Chondrocyte (in vitro differentiated cells): Measurements from ENCODE around the gene MRC2. TPM values are rescaled to one million over a fixed set of nuclear protein-coding genes. Genes with fewer than 3 reads are reported as not detected.

Experiments
- DNase-seq: peaks from one replicate; pipeline ENCODE4 v3.0.0; 2021; ENCODE audit warnings: mixed read lengths, low spot score
- H3K27ac Mint-ChIP-seq: one replicate; pipeline ENCODE4 v1.8.0; 2021; ENCODE audit warnings: mild to moderate bottlenecking, moderate library complexity, mixed read lengths; ENCODE audit not compliant: unreplicated experiment
- H3K27me3 Mint-ChIP-seq: 2 replicates; pipeline ENCODE4 v1.8.0; 2021; ENCODE audit warnings: low read depth, mixed read lengths
- H3K36me3 Mint-ChIP-seq: 2 replicates; pipeline ENCODE4 v1.8.0; 2021; ENCODE audit warnings: low read depth, mixed read lengths
- H3K4me1 Mint-ChIP-seq: 2 replicates; pipeline ENCODE4 v1.8.0; 2021; ENCODE audit warnings: low read depth, mild to moderate bottlenecking, mixed read lengths
- H3K4me3 Mint-ChIP-seq: one replicate; pipeline ENCODE4 v1.8.0; 2021; ENCODE audit warnings: mild to moderate bottlenecking, moderate library complexity, mixed read lengths; ENCODE audit not compliant: unreplicated experiment
- H3K9me3 Mint-ChIP-seq: 2 replicates; pipeline ENCODE4 v1.8.0; 2021; ENCODE audit warnings: low read depth, mixed read lengths
- total RNA-seq: library from RNA; stranded (reverse); gene quantifications from 3 replicates; pipeline ENCODE4 v1.2.1, GENCODE V29; 2021
- TF ChIP-seq, protein P1 (sequence below): fragments of 200-600 bp; sonication (generic); IDR thresholded peaks from 2 replicates; pipeline ENCODE4 v1.5.0; 2021; ENCODE audit warnings: antibody characterized with exemption, mild to moderate bottlenecking, moderate library complexity

MRC2 gene
- total RNA-seq, 1 donor from 2014 or later, result 353 TPM

DNA sequence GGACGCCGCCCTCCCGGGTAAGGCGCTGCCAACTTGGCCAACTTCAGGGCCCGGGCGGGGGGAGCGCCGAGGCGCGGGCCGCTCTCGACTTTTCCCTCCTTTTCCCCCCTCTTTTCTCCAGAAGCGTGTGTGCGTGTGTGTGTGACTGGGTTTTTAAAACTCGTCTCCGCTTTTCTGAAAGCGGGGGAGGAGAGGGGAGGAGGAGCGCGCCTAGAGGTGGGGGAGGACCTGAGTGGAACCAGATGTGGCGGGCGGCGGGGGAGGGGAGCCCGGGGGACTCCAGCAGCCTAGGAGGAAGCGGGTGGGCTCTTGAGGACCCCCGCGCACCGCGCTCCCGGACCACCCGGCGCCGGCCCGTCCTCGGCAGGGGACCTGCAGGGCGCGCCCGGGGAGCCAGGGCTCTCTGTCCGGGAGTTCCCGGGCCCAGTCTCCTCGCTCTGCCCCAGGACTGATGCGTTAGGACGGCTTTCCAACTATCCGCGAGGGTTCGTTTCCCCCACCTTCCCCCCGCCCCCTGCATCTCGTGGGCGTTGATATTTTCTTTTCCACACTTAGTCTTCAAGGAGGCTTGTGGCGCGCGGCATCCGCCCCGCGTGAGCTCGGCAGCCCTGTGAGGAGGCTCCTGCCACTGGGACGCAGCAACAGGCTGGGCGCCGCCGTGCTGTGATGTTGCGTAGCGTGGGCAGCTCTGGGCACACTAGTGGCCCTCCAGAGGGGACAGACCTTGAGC, 599 bp downstream of the MRC2 start:
- Mint-ChIP-seq H3K36me3 (peaks cover 7% of the 10 kb centered on the region), H3K27me3 (no peaks in the 10 kb centered on the region), H3K4me3 (peak overlapping the region; percentile 99), H3K4me1 (peaks cover 50% of the 10 kb centered on the region), H3K9me3 (no peaks in the 10 kb centered on the region), H3K27ac (peak overlapping the region; percentile 99)
- DNase-seq, result no peak
- TF ChIP-seq, protein P1, sequence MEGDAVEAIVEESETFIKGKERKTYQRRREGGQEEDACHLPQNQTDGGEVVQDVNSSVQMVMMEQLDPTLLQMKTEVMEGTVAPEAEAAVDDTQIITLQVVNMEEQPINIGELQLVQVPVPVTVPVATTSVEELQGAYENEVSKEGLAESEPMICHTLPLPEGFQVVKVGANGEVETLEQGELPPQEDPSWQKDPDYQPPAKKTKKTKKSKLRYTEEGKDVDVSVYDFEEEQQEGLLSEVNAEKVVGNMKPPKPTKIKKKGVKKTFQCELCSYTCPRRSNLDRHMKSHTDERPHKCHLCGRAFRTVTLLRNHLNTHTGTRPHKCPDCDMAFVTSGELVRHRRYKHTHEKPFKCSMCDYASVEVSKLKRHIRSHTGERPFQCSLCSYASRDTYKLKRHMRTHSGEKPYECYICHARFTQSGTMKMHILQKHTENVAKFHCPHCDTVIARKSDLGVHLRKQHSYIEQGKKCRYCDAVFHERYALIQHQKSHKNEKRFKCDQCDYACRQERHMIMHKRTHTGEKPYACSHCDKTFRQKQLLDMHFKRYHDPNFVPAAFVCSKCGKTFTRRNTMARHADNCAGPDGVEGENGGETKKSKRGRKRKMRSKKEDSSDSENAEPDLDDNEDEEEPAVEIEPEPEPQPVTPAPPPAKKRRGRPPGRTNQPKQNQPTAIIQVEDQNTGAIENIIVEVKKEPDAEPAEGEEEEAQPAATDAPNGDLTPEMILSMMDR, result peak; percentile 4

DNA sequence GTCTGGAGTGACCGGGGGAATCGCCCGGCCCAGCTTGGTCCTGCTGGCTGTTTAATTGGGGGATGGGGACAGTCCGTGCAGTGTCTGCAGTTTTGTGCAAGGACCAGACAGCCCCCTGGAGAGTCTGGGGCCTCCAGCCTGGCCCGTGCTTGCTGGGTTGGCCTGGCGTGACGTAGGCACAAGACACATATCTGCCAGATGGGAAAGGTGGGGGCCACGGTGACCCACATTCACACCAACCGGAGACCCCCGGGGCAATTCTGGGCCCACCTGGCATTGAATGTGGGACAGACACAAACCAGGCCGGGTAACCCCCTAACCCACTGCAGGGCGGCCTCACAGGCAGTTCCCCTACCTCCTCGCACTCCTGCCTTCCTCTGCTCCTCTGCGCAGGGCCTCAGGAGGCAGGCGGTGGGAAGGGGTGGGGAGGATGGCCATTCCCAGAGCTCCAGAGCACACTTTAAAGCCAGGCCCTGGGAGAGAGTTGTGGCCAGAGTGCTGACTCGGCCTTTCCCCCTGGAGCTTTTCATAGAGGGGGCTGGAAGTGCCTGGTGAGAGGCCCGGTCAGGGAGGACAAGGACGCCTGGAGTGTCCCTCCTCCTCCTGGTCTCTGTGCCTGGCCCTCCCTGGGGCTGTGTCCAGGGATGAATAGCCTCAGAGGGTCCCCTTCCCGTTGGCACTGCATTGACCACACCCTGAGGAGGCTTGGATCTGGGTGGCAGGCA, 1.5 kb downstream of the MRC2 start:
- peaks cover 7% of the 10 kb centered on the region for H3K36me3 Mint-ChIP-seq
- H3K9me3 Mint-ChIP-seq, result no peaks in the 10 kb centered on the region
- H3K4me3 Mint-ChIP-seq, result peak overlapping the region; percentile 99
- H3K27me3 Mint-ChIP-seq, result no peaks in the 10 kb centered on the region
- H3K4me1 Mint-ChIP-seq, result peaks cover 59% of the 10 kb centered on the region
- peak overlapping the region; percentile 99 for H3K27ac Mint-ChIP-seq
- peak; percentile 95 for DNase-seq
- TF ChIP-seq, protein P1, result no peak

DNA sequence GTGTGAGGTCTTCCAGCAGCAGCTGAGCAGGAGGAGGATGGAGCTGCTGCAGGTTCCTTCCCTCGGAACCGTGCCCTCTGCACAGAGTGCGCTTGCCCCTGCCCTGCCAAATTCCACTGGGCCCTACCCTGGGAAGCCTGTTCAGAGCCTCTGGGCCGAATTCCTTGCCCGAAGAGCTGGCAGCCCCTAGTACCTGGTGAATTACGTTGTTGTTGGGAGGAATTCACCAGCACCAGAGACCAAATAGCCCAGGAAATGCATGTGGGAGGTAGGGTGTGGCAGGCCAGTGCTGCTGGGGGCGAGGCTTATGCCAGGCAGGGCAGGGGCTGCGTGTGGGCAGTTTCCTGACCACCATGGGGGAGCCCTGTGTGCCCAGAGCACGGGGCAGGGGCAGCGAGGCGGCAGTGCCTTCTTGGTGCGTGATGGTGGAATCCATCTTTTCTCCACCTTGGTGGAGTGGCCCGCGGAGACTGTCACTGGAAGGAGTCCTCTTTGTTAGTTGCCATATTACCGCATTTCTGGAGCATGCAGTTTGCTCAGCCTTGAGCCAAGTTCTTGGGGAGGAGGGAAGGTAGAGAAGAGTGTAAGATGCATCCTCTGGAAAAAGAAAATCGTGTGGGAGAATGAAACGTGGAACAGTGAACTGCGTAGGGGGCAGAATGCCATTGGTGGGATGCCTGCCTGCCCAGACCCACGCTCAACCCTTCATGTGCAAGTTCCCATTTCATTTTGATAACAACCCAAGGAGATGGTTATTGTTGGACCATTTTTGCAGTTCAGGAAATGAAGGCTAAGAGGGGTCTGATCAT, 2.3 kb downstream of the MRC2 start:
- DNase-seq, result no peak

DNA sequence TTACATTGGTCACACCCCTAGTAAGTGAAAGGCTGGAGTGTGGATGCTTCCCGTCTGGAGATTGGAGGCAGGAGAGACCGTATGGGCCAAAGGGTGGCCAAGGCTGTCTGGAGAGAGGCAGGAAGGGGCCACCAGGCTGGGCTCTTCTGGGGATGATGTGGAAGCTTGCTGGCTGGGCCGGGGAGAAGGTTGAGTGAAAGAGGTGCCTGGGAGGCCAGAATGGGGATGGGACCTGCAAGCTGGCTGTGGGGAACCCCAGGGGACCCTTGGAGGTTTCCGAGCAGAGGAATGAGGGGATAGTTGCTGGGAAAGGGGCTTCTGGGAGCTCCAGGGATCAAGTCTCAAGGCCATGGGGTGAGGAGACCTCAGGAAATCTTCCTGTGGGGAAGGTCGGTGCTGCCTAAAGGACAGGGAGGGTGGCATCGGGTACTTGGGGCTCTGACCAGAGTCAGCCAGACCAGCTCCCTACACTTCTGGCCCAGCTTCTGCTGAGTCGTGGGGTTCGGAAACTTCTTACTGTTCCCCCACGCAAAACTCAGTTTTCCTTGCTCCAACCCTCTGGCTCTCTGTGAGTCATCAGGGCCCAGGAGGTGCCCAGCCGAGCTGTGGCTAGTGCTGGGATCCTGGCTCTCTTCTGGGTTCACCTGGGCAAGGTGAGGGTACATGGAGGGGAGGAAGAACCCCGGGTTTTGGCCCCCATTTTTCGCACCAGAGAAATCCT, 3.1 kb downstream of the MRC2 start:
- DNase-seq, result no peak
- H3K9me3 Mint-ChIP-seq, result no peaks in the 10 kb centered on the region
- H3K4me3 Mint-ChIP-seq, result peak overlapping the region; percentile 99
- H3K4me1 Mint-ChIP-seq, result peaks cover 73% of the 10 kb centered on the region
- H3K27me3 Mint-ChIP-seq, result no peaks in the 10 kb centered on the region
- H3K36me3 Mint-ChIP-seq, result peaks cover 9% of the 10 kb centered on the region
- TF ChIP-seq, protein P1, result no peak
- peak overlapping the region; percentile 99 for H3K27ac Mint-ChIP-seq

More for the DNA sequence above, 2.3 kb downstream of the MRC2 start:
- peaks cover 67% of the 10 kb centered on the region for H3K4me1 Mint-ChIP-seq
- H3K36me3 Mint-ChIP-seq, result peaks cover 5% of the 10 kb centered on the region
- H3K9me3 Mint-ChIP-seq, result no peaks in the 10 kb centered on the region
- H3K4me3 Mint-ChIP-seq, result peak overlapping the region; percentile 99
- peak overlapping the region; percentile 99 for H3K27ac Mint-ChIP-seq
- TF ChIP-seq, protein P1, result no peak
- H3K27me3 Mint-ChIP-seq, result no peaks in the 10 kb centered on the region
